ENCODE results near the gene HYAL3.
"Not testable (repeated sequence)": the region's sequence is repeated elsewhere in the genome, so short reads cannot be mapped to it uniquely, and the experiment has no call there.

The HYAL3 gene

GRCh38 chr3:50317300-50317699 is 18.1 kb upstream of the HYAL3 start:
- no peak for DNase-seq
- Histone ChIP-seq H3K36me3 (ENCODE audit: insufficient read depth, low read length) (peaks cover 44% of the 10 kb centered on the region), H3K9ac (ENCODE audit: low read depth, low read length) (no peak overlapping the region), H2AFZ (ENCODE audit: low read depth, low read length) (no peak overlapping the region), H3K4me3 (ENCODE audit: low read depth in 1 of 2, low read length in 2 of 2) (no peak overlapping the region), H3K27me3 (ENCODE audit: insufficient read depth, low read length, poor library complexity) (no peaks in the 10 kb centered on the region), H3K27ac (ENCODE audit: low read length) (no peak overlapping the region), H4K20me1 (ENCODE audit: insufficient read depth, low read length) (peaks cover 19% of the 10 kb centered on the region; the same call in 1 of the 2 replicates), H3K9me3 (ENCODE audit: insufficient read depth, low read length, severe bottlenecking) (no peaks in the 10 kb centered on the region), H3K79me2 (ENCODE audit: insufficient read depth, low read length) (peaks cover 24% of the 10 kb centered on the region), H3K4me1 (ENCODE audit: insufficient read depth, low read length) (peaks cover 39% of the 10 kb centered on the region), H3K4me2 (ENCODE audit: insufficient read depth, low read length) (no peak overlapping the region)
- ATAC-seq (ENCODE audit: insufficient read depth, low read depth): no peak
- TF ChIP-seq EZH2 (IDR thresholded peaks at IDR 0.05; ENCODE audit: borderline replicate concordance, low read depth, low read length, severe bottlenecking): no peak

GRCh38 chr3:50316657-50317242 is 17.5 kb upstream of the HYAL3 start:
- H2AFZ ChIP-seq (ENCODE audit: low read depth, low read length): no peak overlapping the region
- peaks cover 44% of the 10 kb centered on the region for H3K36me3 ChIP-seq (ENCODE audit: insufficient read depth, low read length)
- no peak for DNase-seq
- no peak overlapping the region for H3K4me3 ChIP-seq (ENCODE audit: low read depth in 1 of 2, low read length in 2 of 2)
- H3K79me2 ChIP-seq (ENCODE audit: insufficient read depth, low read length): peaks cover 24% of the 10 kb centered on the region
- no peaks in the 10 kb centered on the region for H3K27me3 ChIP-seq (ENCODE audit: insufficient read depth, low read length, poor library complexity)
- H3K4me1 ChIP-seq (ENCODE audit: insufficient read depth, low read length): peaks cover 33% of the 10 kb centered on the region
- no peak overlapping the region for H3K4me2 ChIP-seq (ENCODE audit: insufficient read depth, low read length)
- no peaks in the 10 kb centered on the region for H3K9me3 ChIP-seq (ENCODE audit: insufficient read depth, low read length, severe bottlenecking)
- no peak overlapping the region for H3K27ac ChIP-seq (ENCODE audit: low read length)
- no peak overlapping the region for H3K9ac ChIP-seq (ENCODE audit: low read depth, low read length)
- peaks cover 19% of the 10 kb centered on the region; the same call in 1 of the 2 replicates for H4K20me1 ChIP-seq (ENCODE audit: insufficient read depth, low read length)
- TF ChIP-seq, protein P1, sequence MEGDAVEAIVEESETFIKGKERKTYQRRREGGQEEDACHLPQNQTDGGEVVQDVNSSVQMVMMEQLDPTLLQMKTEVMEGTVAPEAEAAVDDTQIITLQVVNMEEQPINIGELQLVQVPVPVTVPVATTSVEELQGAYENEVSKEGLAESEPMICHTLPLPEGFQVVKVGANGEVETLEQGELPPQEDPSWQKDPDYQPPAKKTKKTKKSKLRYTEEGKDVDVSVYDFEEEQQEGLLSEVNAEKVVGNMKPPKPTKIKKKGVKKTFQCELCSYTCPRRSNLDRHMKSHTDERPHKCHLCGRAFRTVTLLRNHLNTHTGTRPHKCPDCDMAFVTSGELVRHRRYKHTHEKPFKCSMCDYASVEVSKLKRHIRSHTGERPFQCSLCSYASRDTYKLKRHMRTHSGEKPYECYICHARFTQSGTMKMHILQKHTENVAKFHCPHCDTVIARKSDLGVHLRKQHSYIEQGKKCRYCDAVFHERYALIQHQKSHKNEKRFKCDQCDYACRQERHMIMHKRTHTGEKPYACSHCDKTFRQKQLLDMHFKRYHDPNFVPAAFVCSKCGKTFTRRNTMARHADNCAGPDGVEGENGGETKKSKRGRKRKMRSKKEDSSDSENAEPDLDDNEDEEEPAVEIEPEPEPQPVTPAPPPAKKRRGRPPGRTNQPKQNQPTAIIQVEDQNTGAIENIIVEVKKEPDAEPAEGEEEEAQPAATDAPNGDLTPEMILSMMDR (IDR thresholded peaks at IDR 0.05; ENCODE audit: borderline replicate concordance, extremely low read depth, low read length, poor library complexity, severe bottlenecking): no peak
- no peak for TF ChIP-seq EZH2 (IDR thresholded peaks at IDR 0.05; ENCODE audit: borderline replicate concordance, low read depth, low read length, severe bottlenecking)
- no peak for ATAC-seq (ENCODE audit: insufficient read depth, low read depth)

- peaks cover 13% of the 10 kb centered on the region for H3K79me2 ChIP-seq (ENCODE audit: insufficient read depth, low read length)
- peaks cover 40% of the 10 kb centered on the region for H3K36me3 ChIP-seq (ENCODE audit: insufficient read depth, low read length)
- no peak overlapping the region for H3K4me3 ChIP-seq (ENCODE audit: low read depth in 1 of 2, low read length in 2 of 2)
- H3K9me3 ChIP-seq (ENCODE audit: insufficient read depth, low read length, severe bottlenecking): peaks cover 2% of the 10 kb centered on the region
- H4K20me1 ChIP-seq (ENCODE audit: insufficient read depth, low read length): peaks cover 13% of the 10 kb centered on the region; the same call in 1 of the 2 replicates
- no peak overlapping the region for H3K4me2 ChIP-seq (ENCODE audit: insufficient read depth, low read length)
- H3K27ac ChIP-seq (ENCODE audit: low read length): no peak overlapping the region
- H3K9ac ChIP-seq (ENCODE audit: low read depth, low read length): no peak overlapping the region
- TF ChIP-seq EZH2 (IDR thresholded peaks at IDR 0.05; ENCODE audit: borderline replicate concordance, low read depth, low read length, severe bottlenecking): no peak
- TF ChIP-seq, protein P1 (IDR thresholded peaks at IDR 0.05; ENCODE audit: borderline replicate concordance, extremely low read depth, low read length, poor library complexity, severe bottlenecking): no peak
- no peak for DNase-seq
- no peak overlapping the region for H2AFZ ChIP-seq (ENCODE audit: low read depth, low read length)
- no peak for ATAC-seq (ENCODE audit: insufficient read depth, low read depth)
- H3K4me1 ChIP-seq (ENCODE audit: insufficient read depth, low read length): peaks cover 20% of the 10 kb centered on the region
- H3K27me3 ChIP-seq (ENCODE audit: insufficient read depth, low read length, poor library complexity): no peaks in the 10 kb centered on the region
Measured at GRCh38 chr3:50314816-50315215, 15.6 kb upstream of the HYAL3 start.

DNA sequence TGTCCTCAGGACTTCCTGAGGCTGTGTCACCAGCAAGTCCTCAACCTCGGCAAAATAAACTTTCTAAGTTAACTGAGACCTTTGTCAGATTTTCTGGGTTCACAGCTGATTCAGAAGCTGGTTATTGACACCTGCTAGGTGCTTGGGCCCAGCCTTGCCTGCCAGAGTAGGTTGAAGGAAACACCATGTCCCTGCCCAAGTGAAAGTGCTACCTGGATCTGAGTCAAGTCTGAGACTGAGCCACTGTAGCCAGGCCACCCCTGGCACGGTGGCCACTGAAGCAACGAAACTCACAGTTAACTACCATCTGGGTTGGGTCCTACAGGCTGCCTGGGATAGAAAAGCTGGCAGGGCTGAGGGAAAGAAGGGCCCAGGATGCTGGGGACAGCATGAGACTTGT is 15.1 kb upstream of the HYAL3 start:
- ATAC-seq (ENCODE audit: insufficient read depth, low read depth): no peak
- Histone ChIP-seq H3K4me1 (ENCODE audit: insufficient read depth, low read length) (peaks cover 15% of the 10 kb centered on the region), H3K36me3 (ENCODE audit: insufficient read depth, low read length) (peaks cover 35% of the 10 kb centered on the region), H3K27ac (ENCODE audit: low read length) (no peak overlapping the region), H3K9me3 (ENCODE audit: insufficient read depth, low read length, severe bottlenecking) (peaks cover 7% of the 10 kb centered on the region), H3K9ac (ENCODE audit: low read depth, low read length) (no peak overlapping the region), H3K4me3 (ENCODE audit: low read depth in 1 of 2, low read length in 2 of 2) (no peak overlapping the region), H3K4me2 (ENCODE audit: insufficient read depth, low read length) (no peak overlapping the region), H4K20me1 (ENCODE audit: insufficient read depth, low read length) (peaks cover 13% of the 10 kb centered on the region; the same call in 1 of the 2 replicates), H3K79me2 (ENCODE audit: insufficient read depth, low read length) (peaks cover 8% of the 10 kb centered on the region), H2AFZ (ENCODE audit: low read depth, low read length) (no peak overlapping the region), H3K27me3 (ENCODE audit: insufficient read depth, low read length, poor library complexity) (no peaks in the 10 kb centered on the region)
- no peak for TF ChIP-seq EZH2 (IDR thresholded peaks at IDR 0.05; ENCODE audit: borderline replicate concordance, low read depth, low read length, severe bottlenecking)
- TF ChIP-seq, protein P1 (IDR thresholded peaks at IDR 0.05; ENCODE audit: borderline replicate concordance, extremely low read depth, low read length, poor library complexity, severe bottlenecking): no peak
- DNase-seq: no peak

GRCh38 chr3:50312041-50312440 is 12.8 kb upstream of the HYAL3 start:
- DNase-seq; H3K4me2 ChIP-seq (ENCODE audit: insufficient read depth, low read length); ATAC-seq (ENCODE audit: insufficient read depth, low read depth); H3K4me1 ChIP-seq (ENCODE audit: insufficient read depth, low read length); H4K20me1 ChIP-seq (ENCODE audit: insufficient read depth, low read length); H3K4me3 ChIP-seq (ENCODE audit: low read depth in 1 of 2, low read length in 2 of 2); H3K9ac ChIP-seq (ENCODE audit: low read depth, low read length); H3K79me2 ChIP-seq (ENCODE audit: insufficient read depth, low read length); H2AFZ ChIP-seq (ENCODE audit: low read depth, low read length); H3K27ac ChIP-seq (ENCODE audit: low read length); H3K27me3 ChIP-seq (ENCODE audit: insufficient read depth, low read length, poor library complexity): not testable (repeated sequence)
- H3K36me3 ChIP-seq (ENCODE audit: insufficient read depth, low read length): peaks cover 14% of the 10 kb centered on the region
- H3K9me3 ChIP-seq (ENCODE audit: insufficient read depth, low read length, severe bottlenecking): peaks cover 15% of the 10 kb centered on the region

Data from DND-41 (cell line).